DND-41 (cell line): ENCODE results near the gene ACSL6.

Source experiments
- ATAC-seq: fragments of 200-7000 bp; cut with Tn5 transposase; 3 replicates; pipeline ENCODE4 v1.9.1; 2021; ENCODE audit warnings: low read depth; ENCODE audit not compliant: insufficient read depth
- DNase-seq: peaks from one replicate; pipeline ENCODE4 v3.0.0-alpha.2; 2020
- H2AFZ ChIP-seq: 2 replicates; pipeline ENCODE4 v1.6.0; 2012; ENCODE audit warnings: low read depth, low read length
- H3K27ac ChIP-seq: 2 replicates; pipeline ENCODE4 v1.5.1; 2012; ENCODE audit warnings: low read length, inconsistent platforms
- H3K27me3 ChIP-seq: fragments of 200-600 bp; sonication (generic); 2 replicates; pipeline ENCODE4 v1.6.0; 2012; ENCODE audit warnings: low read length, mild to moderate bottlenecking, inconsistent platforms; ENCODE audit not compliant: insufficient read depth, poor library complexity
- H3K36me3 ChIP-seq: 2 replicates; pipeline ENCODE4 v1.5.1; 2012; ENCODE audit warnings: low read length, inconsistent platforms; ENCODE audit not compliant: insufficient read depth
- H3K4me1 ChIP-seq: 2 replicates; pipeline ENCODE4 v1.5.1; 2012; ENCODE audit warnings: mild to moderate bottlenecking, low read length; ENCODE audit not compliant: insufficient read depth
- H3K4me2 ChIP-seq: 2 replicates; pipeline ENCODE4 v1.6.0; 2012; ENCODE audit warnings: mild to moderate bottlenecking, moderate library complexity, low read length, inconsistent platforms; ENCODE audit not compliant: insufficient read depth
- H3K4me3 ChIP-seq, 2 experiments: fragments of 200-600 bp in 1 of 2; shearing (Covaris generic) in 1 of 2; 2 replicates each; pipeline ENCODE4 v1.5.1; 2012 to 2016; ENCODE audit warnings: inconsistent platforms in 2 of 2, low read length in 2 of 2, mild to moderate bottlenecking in 2 of 2, low read depth in 1 of 2, moderate library complexity in 1 of 2
- H3K79me2 ChIP-seq: 2 replicates; pipeline ENCODE4 v1.6.0; 2012; ENCODE audit warnings: low read length, inconsistent platforms; ENCODE audit not compliant: insufficient read depth
- H3K9ac ChIP-seq: 2 replicates; pipeline ENCODE4 v1.6.0; 2012; ENCODE audit warnings: low read depth, mild to moderate bottlenecking, inconsistent platforms, low read length, moderate library complexity
- H3K9me3 ChIP-seq: 2 replicates; pipeline ENCODE4 v1.5.1; 2012; ENCODE audit warnings: low read length, moderate library complexity, mild to moderate bottlenecking, inconsistent platforms; ENCODE audit not compliant: insufficient read depth, severe bottlenecking
- H4K20me1 ChIP-seq: 2 replicates; pipeline ENCODE4 v1.6.0; 2012; ENCODE audit warnings: low read length; ENCODE audit not compliant: insufficient read depth
- CTCF ChIP-seq: IDR thresholded peaks from 2 replicates; pipeline ENCODE4 v1.5.1; 2012; ENCODE audit warnings: borderline replicate concordance, low read length, moderate library complexity, mild to moderate bottlenecking; ENCODE audit not compliant: poor library complexity, severe bottlenecking; ENCODE audit errors: extremely low read depth
- EZH2 ChIP-seq: IDR thresholded peaks from 3 replicates; pipeline ENCODE4 v1.6.1; 2012; ENCODE audit warnings: borderline replicate concordance, low read depth, mild to moderate bottlenecking, moderate library complexity, low read length, inconsistent platforms; ENCODE audit not compliant: severe bottlenecking

The ACSL6 gene

DNA sequence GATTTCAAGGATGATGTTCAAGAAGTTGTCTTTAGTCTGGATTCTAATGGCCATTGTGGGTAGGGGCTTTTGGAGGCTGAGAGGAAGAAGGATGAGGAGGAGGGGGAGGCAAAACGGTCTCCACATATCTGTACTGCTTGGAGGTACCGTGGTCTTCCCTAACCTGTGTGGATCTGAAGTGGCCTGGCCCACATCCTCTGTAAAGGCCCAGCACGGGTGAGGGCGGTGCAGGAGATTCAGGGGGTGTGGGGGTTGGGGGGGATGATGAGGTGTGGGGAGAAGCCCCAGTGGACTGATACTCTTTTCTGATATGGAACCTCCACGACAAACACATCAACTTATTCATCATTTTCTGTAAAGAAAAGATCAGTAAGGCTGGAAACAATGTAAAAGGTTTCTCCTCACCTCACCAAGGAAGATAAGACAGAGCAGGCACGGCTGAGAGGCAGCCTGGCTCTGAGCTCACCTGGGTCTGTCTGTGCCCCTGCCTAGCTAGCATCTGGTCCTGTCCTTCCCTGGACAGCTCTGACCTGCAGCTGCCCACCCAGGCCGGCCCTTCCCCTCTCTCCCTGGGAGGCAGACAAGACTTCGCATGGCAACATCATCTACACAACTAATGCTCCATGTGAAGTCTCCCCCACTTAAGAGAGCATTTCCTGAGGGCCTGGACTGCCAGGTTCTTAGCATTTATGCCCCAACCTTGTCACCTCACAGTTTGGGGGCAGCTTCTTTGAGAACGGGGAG lies 43.4 kb upstream of the ACSL6 start:
- no peak overlapping the region for H3K4me2 ChIP-seq
- no peaks in the 10 kb centered on the region for H3K36me3 ChIP-seq
- no peaks in the 10 kb centered on the region for H3K79me2 ChIP-seq
- ATAC-seq, result no peak
- H3K9me3 ChIP-seq, result no peaks in the 10 kb centered on the region
- H3K27me3 ChIP-seq, result no peaks in the 10 kb centered on the region
- H3K4me3 ChIP-seq, result no peak overlapping the region
- H4K20me1 ChIP-seq, result no peaks in the 10 kb centered on the region; the same call in 1 of the 2 replicates
- TF ChIP-seq EZH2 (no peak), CTCF (no peak)
- no peak overlapping the region for H3K9ac ChIP-seq
- H3K27ac ChIP-seq, result no peak overlapping the region
- no peak overlapping the region for H2AFZ ChIP-seq
- DNase-seq, result no peak
- no peaks in the 10 kb centered on the region for H3K4me1 ChIP-seq

DNA sequence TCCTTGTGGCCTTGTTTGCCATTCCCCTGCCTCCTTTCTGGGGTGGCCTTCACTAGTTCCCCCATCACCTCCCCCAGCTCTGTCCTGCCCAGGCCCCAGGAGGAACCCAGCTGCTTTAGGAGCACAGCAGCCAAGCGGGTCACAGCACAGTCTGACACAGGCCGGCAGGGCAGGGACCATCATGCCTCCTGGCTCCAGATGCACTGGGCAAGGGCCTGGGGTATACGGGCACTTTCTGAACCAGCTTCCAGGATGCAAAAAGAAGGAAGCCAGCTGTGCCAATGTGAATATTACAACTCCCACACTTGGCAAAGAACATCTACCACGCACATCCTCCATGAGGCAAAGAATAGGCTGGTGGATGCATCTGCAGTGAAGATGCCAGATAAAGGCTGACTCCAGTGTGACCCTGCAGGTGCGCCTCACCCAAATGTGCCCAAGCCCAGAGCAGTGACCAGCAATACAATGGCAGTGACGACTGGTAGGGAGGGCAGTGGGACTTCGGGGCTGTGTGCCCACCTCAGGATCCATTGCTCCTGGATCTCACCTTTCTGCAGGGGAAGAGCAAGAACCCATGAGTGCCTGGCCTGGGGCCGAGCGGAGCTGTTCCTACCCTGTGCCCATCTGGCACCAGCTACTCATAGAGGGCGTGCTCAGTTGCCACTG lies 42.7 kb upstream of the ACSL6 start:
- no peak for DNase-seq
- no peaks in the 10 kb centered on the region for H3K27me3 ChIP-seq
- no peak overlapping the region for H3K27ac ChIP-seq
- H3K4me3 ChIP-seq, result no peak overlapping the region
- H3K4me2 ChIP-seq, result no peak overlapping the region
- no peaks in the 10 kb centered on the region for H3K4me1 ChIP-seq
- no peak for ATAC-seq
- H3K9me3 ChIP-seq, result no peaks in the 10 kb centered on the region
- no peak overlapping the region for H3K9ac ChIP-seq
- no peaks in the 10 kb centered on the region for H3K36me3 ChIP-seq
- no peak for TF ChIP-seq EZH2
- no peak for TF ChIP-seq CTCF
- H2AFZ ChIP-seq, result no peak overlapping the region
- no peaks in the 10 kb centered on the region for H4K20me1 ChIP-seq
- no peaks in the 10 kb centered on the region for H3K79me2 ChIP-seq

- no peak overlapping the region for H2AFZ ChIP-seq
- H3K9ac ChIP-seq, result no peak overlapping the region
- H3K4me1 ChIP-seq, result no peaks in the 10 kb centered on the region
- no peaks in the 10 kb centered on the region for H4K20me1 ChIP-seq
- H3K27me3 ChIP-seq, result no peaks in the 10 kb centered on the region
- H3K4me3 ChIP-seq, result no peak overlapping the region
- ATAC-seq (no peak), DNase-seq (no peak)
- H3K9me3 ChIP-seq, result no peaks in the 10 kb centered on the region
- TF ChIP-seq EZH2, result no peak
- H3K27ac ChIP-seq, result no peak overlapping the region
- no peaks in the 10 kb centered on the region for H3K36me3 ChIP-seq
- no peaks in the 10 kb centered on the region for H3K79me2 ChIP-seq
- H3K4me2 ChIP-seq, result no peak overlapping the region
These were observed 42.0 kb upstream of the ACSL6 start for GRCh38 chr5:132053483-132053882.

DNA sequence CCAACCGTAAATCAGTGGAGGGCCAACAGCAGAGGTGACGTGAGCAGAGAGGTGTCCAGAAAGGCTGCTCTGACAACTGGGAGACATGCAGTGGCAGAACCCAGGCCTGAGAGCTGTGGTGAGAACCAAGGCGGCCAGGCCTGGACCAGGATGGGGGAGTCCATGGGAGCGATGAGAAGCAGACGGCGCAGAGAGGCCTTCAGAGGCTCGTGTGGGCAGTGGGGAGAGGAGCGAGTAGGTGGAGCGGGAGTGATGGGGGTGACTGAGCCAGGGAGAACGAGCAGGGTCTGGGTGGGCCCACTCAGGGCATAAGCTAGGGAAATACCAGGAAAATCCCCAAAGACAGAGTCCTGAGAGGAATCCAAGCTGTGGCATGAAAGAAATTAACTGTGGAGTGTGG lies 41.1 kb upstream of the ACSL6 start:
- H3K4me2 ChIP-seq, result no peak overlapping the region
- TF ChIP-seq EZH2, result no peak
- TF ChIP-seq CTCF, result no peak
- no peak overlapping the region for H3K27ac ChIP-seq

More for the DNA sequence above, 41.1 kb upstream of the ACSL6 start:
- H3K36me3 ChIP-seq, result no peaks in the 10 kb centered on the region
- H3K9ac ChIP-seq, result no peak overlapping the region
- no peaks in the 10 kb centered on the region for H3K27me3 ChIP-seq
- H3K79me2 ChIP-seq, result no peaks in the 10 kb centered on the region
- DNase-seq, result no peak
- no peaks in the 10 kb centered on the region for H3K9me3 ChIP-seq
- H3K4me3 ChIP-seq, result no peak overlapping the region
- no peaks in the 10 kb centered on the region for H4K20me1 ChIP-seq
- no peak overlapping the region for H2AFZ ChIP-seq
- H3K4me1 ChIP-seq, result no peaks in the 10 kb centered on the region
- ATAC-seq, result no peak
